Measurements from ENCODE around the gene TPPP2. TPM values are rescaled to one million over a fixed set of nuclear protein-coding genes. Genes with fewer than 3 reads are reported as not detected.

Gene TPPP2
- total RNA-seq, 3 donors from 2014 or later: 0.15 TPM; not detected in 2

DNA sequence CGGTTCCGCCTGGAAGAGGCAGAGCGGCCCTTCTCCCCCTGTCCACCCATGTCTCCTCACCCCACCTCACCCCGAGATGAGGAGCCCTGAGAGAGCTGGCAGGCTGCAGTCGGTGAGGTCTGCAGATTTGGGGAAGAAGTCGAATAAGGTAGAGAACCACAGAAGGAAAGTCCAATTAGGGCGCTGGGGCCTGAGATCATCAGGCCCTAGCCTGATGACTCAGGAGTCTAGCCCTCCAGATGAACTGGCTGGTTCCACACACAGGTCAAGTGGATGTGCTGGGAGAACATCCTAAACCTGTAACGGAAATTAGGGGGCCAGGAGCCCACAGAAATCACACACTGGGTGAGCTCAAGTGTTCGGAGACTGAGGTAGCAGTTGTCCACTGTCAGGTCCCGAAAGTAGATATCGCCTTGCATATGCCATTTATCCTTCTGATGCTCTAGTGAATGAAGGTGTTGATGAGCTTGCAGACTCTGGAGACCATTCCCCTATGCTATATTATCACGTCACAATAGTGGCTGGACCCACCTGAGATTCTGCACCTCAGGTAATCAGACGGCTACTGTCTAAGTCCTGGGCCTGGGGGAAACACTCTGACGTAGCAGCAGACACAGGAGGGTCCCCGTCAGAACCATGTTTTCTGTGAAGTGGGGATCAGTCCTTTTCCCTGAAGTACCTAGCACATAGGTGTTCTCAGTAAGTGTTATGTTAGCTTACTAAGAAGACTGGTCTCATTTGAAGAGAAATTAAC lies 41.1 kb upstream of the TPPP2 start:
- H3K36me3 ChIP-seq: no peaks in the 10 kb centered on the region
- intact Hi-C loops (cut with DNase I; ENCODE audit: low total_unique reads): no loop called here
- TF ChIP-seq POLR2AphosphoS5 (IDR thresholded peaks at IDR 0.05): no peak
- no peak for TF ChIP-seq POLR2A (IDR thresholded peaks at IDR 0.05)
- TF ChIP-seq, protein P1, sequence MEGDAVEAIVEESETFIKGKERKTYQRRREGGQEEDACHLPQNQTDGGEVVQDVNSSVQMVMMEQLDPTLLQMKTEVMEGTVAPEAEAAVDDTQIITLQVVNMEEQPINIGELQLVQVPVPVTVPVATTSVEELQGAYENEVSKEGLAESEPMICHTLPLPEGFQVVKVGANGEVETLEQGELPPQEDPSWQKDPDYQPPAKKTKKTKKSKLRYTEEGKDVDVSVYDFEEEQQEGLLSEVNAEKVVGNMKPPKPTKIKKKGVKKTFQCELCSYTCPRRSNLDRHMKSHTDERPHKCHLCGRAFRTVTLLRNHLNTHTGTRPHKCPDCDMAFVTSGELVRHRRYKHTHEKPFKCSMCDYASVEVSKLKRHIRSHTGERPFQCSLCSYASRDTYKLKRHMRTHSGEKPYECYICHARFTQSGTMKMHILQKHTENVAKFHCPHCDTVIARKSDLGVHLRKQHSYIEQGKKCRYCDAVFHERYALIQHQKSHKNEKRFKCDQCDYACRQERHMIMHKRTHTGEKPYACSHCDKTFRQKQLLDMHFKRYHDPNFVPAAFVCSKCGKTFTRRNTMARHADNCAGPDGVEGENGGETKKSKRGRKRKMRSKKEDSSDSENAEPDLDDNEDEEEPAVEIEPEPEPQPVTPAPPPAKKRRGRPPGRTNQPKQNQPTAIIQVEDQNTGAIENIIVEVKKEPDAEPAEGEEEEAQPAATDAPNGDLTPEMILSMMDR (IDR thresholded peaks at IDR 0.05): no peak
- peak overlapping the region; percentile 76 to 93 (median 87) for H3K4me3 ChIP-seq
- H3K27me3 ChIP-seq: no peaks in the 10 kb centered on the region
- H3K4me1 ChIP-seq: peaks cover 5 to 20% of the 10 kb centered on the region in 2 donors
- peak overlapping the region; percentile 89 to 91 for H3K27ac ChIP-seq
- no peak for DNase-seq (ENCODE audit: low spot score in 2 of 2)
- no peaks in the 10 kb centered on the region for H3K9me3 ChIP-seq

DNA sequence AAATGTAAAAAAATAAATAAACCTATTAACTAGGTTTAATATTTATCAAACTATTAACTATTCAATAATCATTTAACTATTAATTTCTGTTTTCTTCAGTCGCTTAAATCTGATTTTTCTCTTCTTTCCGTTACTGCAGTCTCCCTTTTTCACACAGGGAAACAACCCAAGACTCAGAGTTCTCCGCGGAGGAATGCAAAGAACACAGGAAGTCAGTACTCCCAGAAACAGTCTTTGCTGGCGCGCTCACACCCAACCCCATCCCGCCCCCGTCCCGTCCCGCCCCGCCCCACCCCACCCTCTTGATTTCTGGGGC lies 40.6 kb upstream of the TPPP2 start:
- DNase-seq (ENCODE audit: low spot score in 2 of 2): no peak
- Histone ChIP-seq H3K4me3 (peak overlapping the region; percentile 76 to 93 (median 87)), H3K27me3 (no peaks in the 10 kb centered on the region), H3K27ac (peak overlapping the region; percentile 89 to 91), H3K36me3 (no peaks in the 10 kb centered on the region), H3K4me1 (peaks cover 5 to 20% of the 10 kb centered on the region in 2 donors), H3K9me3 (no peaks in the 10 kb centered on the region)
- intact Hi-C loops (cut with DNase I; ENCODE audit: low total_unique reads): no loop called here
- TF ChIP-seq, protein P1 (IDR thresholded peaks at IDR 0.05): no peak

DNA sequence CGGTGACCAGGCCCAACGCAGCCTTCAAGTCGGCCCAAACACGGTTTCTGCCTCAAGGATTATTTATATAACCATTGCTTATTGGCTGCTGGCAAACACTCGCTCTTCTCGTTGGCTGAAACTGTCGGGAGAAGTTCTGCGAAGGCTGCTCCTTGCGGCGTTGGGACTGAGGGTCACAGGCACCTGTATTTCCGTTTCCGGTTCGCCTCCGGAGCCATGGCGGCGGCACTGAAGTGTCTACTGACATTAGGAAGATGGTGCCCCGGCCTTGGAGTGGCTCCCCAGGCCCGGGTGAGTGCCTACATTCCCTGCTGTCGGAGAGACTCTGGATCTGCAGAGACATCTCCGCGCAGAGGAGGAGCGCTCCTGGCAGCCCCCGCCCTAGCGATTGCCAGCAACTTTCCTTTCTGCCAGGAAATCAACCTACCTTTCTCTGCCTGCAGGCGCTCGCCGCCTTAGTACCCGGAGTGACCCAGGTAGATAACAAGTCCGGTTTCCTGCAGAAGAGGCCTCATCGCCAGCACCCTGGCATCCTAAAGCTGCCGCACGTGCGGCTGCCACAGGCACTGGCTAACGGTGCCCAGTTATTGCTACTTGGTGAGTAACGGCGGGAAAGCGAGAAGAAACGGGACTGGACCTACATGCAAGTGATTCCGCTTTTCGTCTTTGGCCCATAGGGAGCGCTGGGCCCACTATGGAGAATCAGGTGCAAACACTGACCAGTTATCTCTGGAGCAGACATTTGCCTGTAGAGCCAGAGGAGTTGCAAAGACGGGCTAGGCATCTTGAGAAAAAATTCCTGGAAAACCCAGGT lies 40.0 kb upstream of the TPPP2 start, which contains the start of gene METTL17:
Gene METTL17, plus strand, starts transcription at position 194 of the 814 bp plus-strand sequence. Its CDS starts 23 bp downstream, at position 217.
- no peaks in the 10 kb centered on the region for H3K27me3 ChIP-seq
- TF ChIP-seq POLR2A (IDR thresholded peaks at IDR 0.05) (peak; percentile 74), POLR2AphosphoS5 (IDR thresholded peaks at IDR 0.05) (peak; percentile 76 to 79 (median 79))
- TF ChIP-seq, protein P1 (IDR thresholded peaks at IDR 0.05): peak in 2 of 3 donors; percentile 19 to 23
- DNase-seq (ENCODE audit: low spot score in 2 of 2): peak; percentile 90 to 93
- H3K4me1 ChIP-seq: peaks cover 5 to 20% of the 10 kb centered on the region in 2 donors
- peak within 1 kb of the TSS; percentile 89 to 91 for H3K27ac ChIP-seq
- peak within 1 kb of the TSS; percentile 76 to 93 (median 87) for H3K4me3 ChIP-seq
- intact Hi-C loops (cut with DNase I; ENCODE audit: low total_unique reads): no loop called here
- no peaks in the 10 kb centered on the region for H3K9me3 ChIP-seq
- no peaks in the 10 kb centered on the region for H3K36me3 ChIP-seq

DNA sequence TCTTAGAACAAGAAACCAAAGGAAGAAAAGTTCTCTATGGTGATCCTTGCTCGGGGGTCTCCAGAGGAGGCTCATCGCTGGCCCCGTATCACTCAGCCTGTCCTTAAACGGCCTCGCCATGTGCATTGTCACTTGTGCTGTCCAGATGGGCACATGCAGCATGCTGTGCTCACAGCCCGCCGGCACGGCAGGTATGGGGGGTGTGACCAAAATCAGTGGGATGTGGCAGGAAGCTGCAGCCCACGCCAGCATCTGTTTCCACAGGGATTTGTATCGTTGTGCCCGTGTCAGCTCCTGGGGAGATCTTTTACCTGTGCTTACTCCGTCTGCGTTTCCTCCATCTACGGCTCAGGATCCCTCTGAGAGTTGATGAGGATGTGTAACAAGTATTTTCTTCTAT lies 33.5 kb upstream of the TPPP2 start:
- DNase-seq (ENCODE audit: low spot score in 2 of 2): no peak
- no peak overlapping the region for H3K4me3 ChIP-seq
- no peaks in the 10 kb centered on the region for H3K9me3 ChIP-seq
- TF ChIP-seq, protein P1 (IDR thresholded peaks at IDR 0.05): no peak
- TF ChIP-seq POLR2AphosphoS5 (IDR thresholded peaks at IDR 0.05) (no peak), POLR2A (IDR thresholded peaks at IDR 0.05) (no peak)
- no peaks in the 10 kb centered on the region for H3K27me3 ChIP-seq
- H3K4me1 ChIP-seq: no peaks in the 10 kb centered on the region
- H3K27ac ChIP-seq: no peak overlapping the region
- intact Hi-C loops (cut with DNase I; ENCODE audit: low total_unique reads): no loop called here
- peaks cover 12% of the 10 kb centered on the region for H3K36me3 ChIP-seq

DNA sequence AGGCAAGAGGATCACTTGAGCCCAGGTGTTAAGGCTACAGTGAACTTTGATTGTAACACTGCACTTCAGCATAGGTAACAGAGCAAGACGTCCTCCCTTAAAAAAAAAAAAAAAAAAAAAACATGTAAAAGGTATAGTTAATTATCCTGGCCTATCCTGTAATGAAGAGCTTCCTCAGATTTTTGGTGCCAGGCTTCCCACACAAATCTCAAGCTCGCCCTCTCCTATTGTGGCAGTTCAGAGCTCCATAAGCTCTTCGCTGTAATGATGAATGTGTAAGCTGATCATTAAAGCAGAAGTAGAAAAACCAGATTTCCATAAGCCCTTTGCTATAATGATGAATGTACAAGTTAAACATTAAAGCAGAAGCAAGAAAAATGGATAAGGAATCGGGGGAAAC lies 32.9 kb upstream of the TPPP2 start:
- no peak overlapping the region for H3K4me3 ChIP-seq
- TF ChIP-seq POLR2A (IDR thresholded peaks at IDR 0.05): no peak
- no peak for TF ChIP-seq POLR2AphosphoS5 (IDR thresholded peaks at IDR 0.05)
- TF ChIP-seq, protein P1 (IDR thresholded peaks at IDR 0.05): no peak
- intact Hi-C loops (cut with DNase I; ENCODE audit: low total_unique reads): no loop called here
- no peak for DNase-seq (ENCODE audit: low spot score in 2 of 2)
- peak overlapping the region in 1 of 2 donors; percentile 79 for H3K27ac ChIP-seq
- no peaks in the 10 kb centered on the region for H3K4me1 ChIP-seq
- H3K36me3 ChIP-seq: peaks cover 12% of the 10 kb centered on the region
- H3K9me3 ChIP-seq: no peaks in the 10 kb centered on the region
- H3K27me3 ChIP-seq: no peaks in the 10 kb centered on the region
